GM23338 (cell line): ENCODE measurements around the gene MBLAC1. TPM values are rescaled to one million over a fixed set of nuclear protein-coding genes. Genes with fewer than 3 reads are reported as not detected.

Source experiments
- ATAC-seq: fragments of 200-7000 bp; cut with Tn5 transposase; 3 replicates; pipeline ENCODE4 v1.9.1; 2020
- DNase-seq: peaks from one replicate; pipeline ENCODE4 v3.0.0-alpha.2; 2015; ENCODE audit warnings: low spot score
- H2AFZ ChIP-seq: fragments of 200-600 bp; sonication (generic); 2 replicates; pipeline ENCODE4 v1.8.0; 2016; ENCODE audit warnings: antibody characterized with exemption, mild to moderate bottlenecking, moderate library complexity
- H3F3A ChIP-seq: fragments of 200-600 bp; sonication (generic); replicated peaks from 2 replicates; pipeline ENCODE4 v1.8.0; 2017; ENCODE audit warnings: antibody characterized with exemption, mixed run types, low read depth
- H3K27ac ChIP-seq: fragments of 200-600 bp; sonication (generic); 2 replicates; pipeline ENCODE4 v1.6.1; 2016; ENCODE audit warnings: low read depth
- H3K27me3 ChIP-seq: fragments of 200-600 bp; sonication (generic); 2 replicates; pipeline ENCODE4 v1.8.0; 2016; ENCODE audit warnings: mild to moderate bottlenecking, mixed run types, moderate library complexity; ENCODE audit not compliant: insufficient read depth
- H3K36me3 ChIP-seq: fragments of 200-600 bp; sonication (generic); 2 replicates; pipeline ENCODE4 v1.8.0; 2016; ENCODE audit warnings: mild to moderate bottlenecking; ENCODE audit not compliant: insufficient read depth
- H3K4me1 ChIP-seq: fragments of 200-600 bp; sonication (generic); 2 replicates; pipeline ENCODE4 v1.8.0; 2016; ENCODE audit warnings: mild to moderate bottlenecking, moderate library complexity; ENCODE audit not compliant: insufficient read depth
- H3K4me2 ChIP-seq: fragments of 200-600 bp; sonication (generic); 2 replicates; pipeline ENCODE4 v1.7.1; 2017; ENCODE audit warnings: mixed run types
- H3K4me3 ChIP-seq: fragments of 200-600 bp; sonication (generic); 2 replicates; pipeline ENCODE4 v1.6.1; 2016; ENCODE audit warnings: mixed run types
- H3K79me2 ChIP-seq: fragments of 200-600 bp; sonication (generic); replicated peaks from 2 replicates; pipeline ENCODE4 v1.8.0; 2017; ENCODE audit warnings: mild to moderate bottlenecking; ENCODE audit not compliant: insufficient read depth
- H3K9me2 ChIP-seq: fragments of 200-600 bp; sonication (generic); 2 replicates; pipeline ENCODE4 v1.8.0; 2017; ENCODE audit not compliant: insufficient read depth
- H4K20me1 ChIP-seq: fragments of 200-600 bp; sonication (generic); replicated peaks from 2 replicates; pipeline ENCODE4 v1.8.0; 2017; ENCODE audit warnings: mild to moderate bottlenecking; ENCODE audit not compliant: insufficient read depth
- H3K27ac Mint-ChIP-seq: 2 replicates; pipeline ENCODE4 v1.8.0; 2020; ENCODE audit warnings: inconsistent platforms, mild to moderate bottlenecking, moderate library complexity, mixed read lengths
- H3K27me3 Mint-ChIP-seq: 3 replicates; pipeline ENCODE4 v1.8.0; 2022; ENCODE audit warnings: low read depth, mild to moderate bottlenecking, moderate library complexity, mixed read lengths, inconsistent platforms; ENCODE audit not compliant: insufficient read depth, poor library complexity
- H3K36me3 Mint-ChIP-seq: 3 replicates; pipeline ENCODE4 v1.8.0; 2021; ENCODE audit warnings: low read depth, mild to moderate bottlenecking, inconsistent platforms, moderate library complexity, mixed read lengths
- H3K4me1 Mint-ChIP-seq: 3 replicates; pipeline ENCODE4 v1.8.0; 2020; ENCODE audit warnings: mild to moderate bottlenecking, inconsistent platforms, mixed read lengths
- H3K4me3 Mint-ChIP-seq: 3 replicates; pipeline ENCODE4 v1.8.0; 2021; ENCODE audit warnings: moderate library complexity, mild to moderate bottlenecking, inconsistent platforms, mixed read lengths
- H3K9me3 Mint-ChIP-seq: 3 replicates; pipeline ENCODE4 v1.8.0; 2020; ENCODE audit warnings: moderate library complexity, mild to moderate bottlenecking, inconsistent platforms, mixed read lengths
- CREB1 ChIP-seq: fragments of 250-450 bp; sonication (Bioruptor Pico); IDR thresholded peaks from 2 replicates; pipeline ENCODE4 v1.5.0; 2020; ENCODE audit warnings: low read depth, mild to moderate bottlenecking, moderate library complexity
- CTCF ChIP-seq, 2 experiments: fragments of 200-600 bp in 1 of 2; sonication (generic) in 1 of 2; conservative IDR thresholded peaks; 2 replicates each; pipeline versions ENCODE4 v1.5.1 to v1.6.1; 2016 to 2017; ENCODE audit warnings: antibody characterized with exemption in 2 of 2, low read depth in 2 of 2, mild to moderate bottlenecking in 2 of 2, moderate library complexity in 1 of 2
- EZH2 ChIP-seq: fragments of 200-600 bp; sonication (generic); IDR thresholded peaks from one replicate; pipeline ENCODE4 v1.8.0; 2017; ENCODE audit warnings: antibody characterized with exemption, mild to moderate bottlenecking, low read depth; ENCODE audit not compliant: unreplicated experiment
- EZH2phosphoT487 ChIP-seq: fragments of 200-600 bp; sonication (generic); IDR thresholded peaks from one replicate; pipeline ENCODE4 v1.8.1; 2018; ENCODE audit warnings: antibody characterized with exemption; ENCODE audit not compliant: unreplicated experiment
- JUNB ChIP-seq: IDR thresholded peaks from one replicate; pipeline ENCODE4 v1.6.1; 2016; ENCODE audit warnings: antibody characterized with exemption; ENCODE audit not compliant: unreplicated experiment
- NANOG ChIP-seq: IDR thresholded peaks from 2 replicates; pipeline ENCODE4 v1.6.1; 2016; ENCODE audit warnings: antibody characterized with exemption, borderline replicate concordance
- POLR2AphosphoS5 ChIP-seq: IDR thresholded peaks from 2 replicates; pipeline ENCODE4 v1.6.1; 2016; ENCODE audit warnings: antibody characterized with exemption, low read depth
- REST ChIP-seq: IDR thresholded peaks from one replicate; pipeline ENCODE4 v1.6.1; 2018; ENCODE audit warnings: antibody characterized with exemption; ENCODE audit not compliant: unreplicated experiment
- STAT1 ChIP-seq: IDR thresholded peaks from one replicate; pipeline ENCODE4 v1.6.1; 2016; ENCODE audit warnings: antibody characterized with exemption; ENCODE audit not compliant: unreplicated experiment
- ZNF114 ChIP-seq: fragments of 250-450 bp; sonication (Bioruptor Pico); IDR thresholded peaks from 2 replicates; pipeline ENCODE4 v1.5.0; 2020; ENCODE audit warnings: mild to moderate bottlenecking, moderate library complexity
- ZNF331 ChIP-seq: fragments of 250-450 bp; sonication (Bioruptor Pico); IDR thresholded peaks from 2 replicates; pipeline ENCODE4 v1.5.0; 2020; ENCODE audit warnings: low read depth, mild to moderate bottlenecking, moderate library complexity
- polyA plus RNA-seq: library from polyadenylated mRNA; unstranded; fragments of >200 nt; fragmentation: Nextera tagmentation; extraction: Ambion mirVana; gene quantifications from 2 replicates; pipeline ENCODE4 v1.2.1, GENCODE V29; 2016
- total RNA-seq: library from RNA; depleted of rRNA; stranded (reverse); fragments of >200 nt; shearing (Covaris generic); gene quantifications from 2 replicates; pipeline ENCODE4 v1.2.3, GENCODE V29; 2014
- TF ChIP-seq, protein P1 (sequence below): fragments of 250-450 bp; sonication (Bioruptor Pico); IDR thresholded peaks from 2 replicates; pipeline ENCODE4 v1.5.0; 2020; ENCODE audit warnings: mild to moderate bottlenecking, moderate library complexity
- TF ChIP-seq, protein P2 (sequence below): IDR thresholded peaks from 2 replicates; pipeline ENCODE4 v1.6.1; 2016; ENCODE audit warnings: antibody characterized with exemption

MBLAC1 gene
- total and polyA plus RNA-seq, 2 experiments from 2014 or later = 2.7 to 5.7 TPM

DNA sequence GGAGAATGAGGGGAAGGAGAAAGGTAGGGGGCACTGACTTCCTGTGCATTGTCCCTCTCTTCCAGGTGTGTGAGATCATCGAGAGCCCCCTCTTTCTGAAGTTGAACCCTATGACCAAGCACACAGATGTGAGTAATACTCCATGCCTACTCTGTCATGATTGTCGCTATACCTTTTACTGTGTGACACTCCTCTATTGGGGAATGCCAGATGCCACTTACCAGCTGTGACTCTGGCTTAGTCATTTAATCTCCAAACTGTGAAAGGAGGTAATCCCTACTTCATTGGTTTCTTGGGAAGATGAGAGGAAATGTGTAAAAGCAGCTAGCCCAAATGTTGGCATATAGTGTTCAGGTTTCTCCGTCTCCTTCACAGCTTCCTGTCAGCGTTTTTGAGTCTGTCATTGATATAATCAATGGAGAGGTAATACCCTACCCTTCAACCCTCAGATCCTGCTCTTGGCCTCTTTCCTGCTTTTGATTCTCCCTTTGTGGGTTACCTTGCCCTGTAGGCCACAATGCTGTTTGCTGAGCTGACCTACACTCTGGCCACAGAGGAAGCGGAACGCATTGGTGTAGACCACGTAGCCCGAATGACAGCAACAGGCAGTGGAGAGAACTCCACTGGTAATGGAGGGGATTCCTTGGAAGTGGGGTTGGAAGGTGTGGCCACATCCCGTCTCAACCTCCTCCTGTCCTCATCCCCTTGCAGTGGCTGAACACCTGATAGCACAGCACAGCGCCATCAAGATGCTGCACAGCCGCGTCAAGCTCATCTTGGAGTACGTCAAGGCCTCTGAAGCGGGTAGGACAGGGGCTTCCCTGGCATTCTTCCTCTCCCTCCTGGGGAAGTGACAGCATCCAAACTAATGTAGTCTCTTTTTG is 36.0 kb upstream of the MBLAC1 start:
- Histone ChIP-seq H3K4me2 (no peak overlapping the region), H4K20me1 (peaks cover 26% of the 10 kb centered on the region), H3K4me1 (peaks cover 6% of the 10 kb centered on the region), H2AFZ (no peak overlapping the region), H3K9me2 (no peaks in the 10 kb centered on the region), H3F3A (peaks cover 71% of the 10 kb centered on the region), H3K79me2 (peaks cover 8% of the 10 kb centered on the region), H3K27ac (peak overlapping the region; percentile 88; the same call in 1 of the 2 replicates), H3K36me3 (peaks cover 37% of the 10 kb centered on the region), H3K27me3 (no peaks in the 10 kb centered on the region), H3K4me3 (no peak overlapping the region)
- H3K9me3 Mint-ChIP-seq = no peaks in the 10 kb centered on the region
- H3K36me3 Mint-ChIP-seq = peaks cover 56% of the 10 kb centered on the region
- TF ChIP-seq, protein P1, sequence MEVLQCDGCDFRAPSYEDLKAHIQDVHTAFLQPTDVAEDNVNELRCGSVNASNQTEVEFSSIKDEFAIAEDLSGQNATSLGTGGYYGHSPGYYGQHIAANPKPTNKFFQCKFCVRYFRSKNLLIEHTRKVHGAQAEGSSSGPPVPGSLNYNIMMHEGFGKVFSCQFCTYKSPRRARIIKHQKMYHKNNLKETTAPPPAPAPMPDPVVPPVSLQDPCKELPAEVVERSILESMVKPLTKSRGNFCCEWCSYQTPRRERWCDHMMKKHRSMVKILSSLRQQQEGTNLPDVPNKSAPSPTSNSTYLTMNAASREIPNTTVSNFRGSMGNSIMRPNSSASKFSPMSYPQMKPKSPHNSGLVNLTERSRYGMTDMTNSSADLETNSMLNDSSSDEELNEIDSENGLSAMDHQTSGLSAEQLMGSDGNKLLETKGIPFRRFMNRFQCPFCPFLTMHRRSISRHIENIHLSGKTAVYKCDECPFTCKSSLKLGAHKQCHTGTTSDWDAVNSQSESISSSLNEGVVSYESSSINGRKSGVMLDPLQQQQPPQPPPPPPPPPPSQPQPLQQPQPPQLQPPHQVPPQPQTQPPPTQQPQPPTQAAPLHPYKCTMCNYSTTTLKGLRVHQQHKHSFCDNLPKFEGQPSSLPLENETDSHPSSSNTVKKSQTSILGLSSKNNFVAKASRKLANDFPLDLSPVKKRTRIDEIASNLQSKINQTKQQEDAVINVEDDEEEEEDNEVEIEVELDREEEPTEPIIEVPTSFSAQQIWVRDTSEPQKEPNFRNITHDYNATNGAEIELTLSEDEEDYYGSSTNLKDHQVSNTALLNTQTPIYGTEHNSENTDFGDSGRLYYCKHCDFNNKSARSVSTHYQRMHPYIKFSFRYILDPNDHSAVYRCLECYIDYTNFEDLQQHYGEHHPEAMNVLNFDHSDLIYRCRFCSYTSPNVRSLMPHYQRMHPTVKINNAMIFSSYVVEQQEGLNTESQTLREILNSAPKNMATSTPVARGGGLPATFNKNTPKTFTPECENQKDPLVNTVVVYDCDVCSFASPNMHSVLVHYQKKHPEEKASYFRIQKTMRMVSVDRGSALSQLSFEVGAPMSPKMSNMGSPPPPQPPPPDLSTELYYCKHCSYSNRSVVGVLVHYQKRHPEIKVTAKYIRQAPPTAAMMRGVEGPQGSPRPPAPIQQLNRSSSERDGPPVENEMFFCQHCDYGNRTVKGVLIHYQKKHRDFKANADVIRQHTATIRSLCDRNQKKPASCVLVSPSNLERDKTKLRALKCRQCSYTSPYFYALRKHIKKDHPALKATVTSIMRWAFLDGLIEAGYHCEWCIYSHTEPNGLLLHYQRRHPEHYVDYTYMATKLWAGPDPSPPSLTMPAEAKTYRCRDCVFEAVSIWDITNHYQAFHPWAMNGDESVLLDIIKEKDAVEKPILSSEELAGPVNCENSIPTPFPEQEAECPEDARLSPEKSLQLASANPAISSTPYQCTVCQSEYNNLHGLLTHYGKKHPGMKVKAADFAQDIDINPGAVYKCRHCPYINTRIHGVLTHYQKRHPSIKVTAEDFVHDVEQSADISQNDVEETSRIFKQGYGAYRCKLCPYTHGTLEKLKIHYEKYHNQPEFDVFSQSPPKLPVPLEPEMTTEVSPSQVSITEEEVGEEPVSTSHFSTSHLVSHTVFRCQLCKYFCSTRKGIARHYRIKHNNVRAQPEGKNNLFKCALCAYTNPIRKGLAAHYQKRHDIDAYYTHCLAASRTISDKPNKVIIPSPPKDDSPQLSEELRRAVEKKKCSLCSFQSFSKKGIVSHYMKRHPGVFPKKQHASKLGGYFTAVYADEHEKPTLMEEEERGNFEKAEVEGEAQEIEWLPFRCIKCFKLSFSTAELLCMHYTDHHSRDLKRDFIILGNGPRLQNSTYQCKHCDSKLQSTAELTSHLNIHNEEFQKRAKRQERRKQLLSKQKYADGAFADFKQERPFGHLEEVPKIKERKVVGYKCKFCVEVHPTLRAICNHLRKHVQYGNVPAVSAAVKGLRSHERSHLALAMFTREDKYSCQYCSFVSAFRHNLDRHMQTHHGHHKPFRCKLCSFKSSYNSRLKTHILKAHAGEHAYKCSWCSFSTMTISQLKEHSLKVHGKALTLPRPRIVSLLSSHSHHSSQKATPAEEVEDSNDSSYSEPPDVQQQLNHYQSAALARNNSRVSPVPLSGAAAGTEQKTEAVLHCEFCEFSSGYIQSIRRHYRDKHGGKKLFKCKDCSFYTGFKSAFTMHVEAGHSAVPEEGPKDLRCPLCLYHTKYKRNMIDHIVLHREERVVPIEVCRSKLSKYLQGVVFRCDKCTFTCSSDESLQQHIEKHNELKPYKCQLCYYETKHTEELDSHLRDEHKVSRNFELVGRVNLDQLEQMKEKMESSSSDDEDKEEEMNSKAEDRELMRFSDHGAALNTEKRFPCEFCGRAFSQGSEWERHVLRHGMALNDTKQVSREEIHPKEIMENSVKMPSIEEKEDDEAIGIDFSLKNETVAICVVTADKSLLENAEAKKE (CRISPR knock-in tag) = no peak
- TF ChIP-seq ZNF114 (CRISPR knock-in tag) (no peak), NANOG (no peak), EZH2phosphoT487 (no peak), CTCF (conservative IDR thresholded peaks at IDR 0.05; ENCODE audit: low read depth in 2 of 2) (no peak), EZH2 (no peak), CREB1 (CRISPR knock-in tag) (no peak), REST (no peak), JUNB (no peak), POLR2AphosphoS5 (no peak), ZNF331 (CRISPR knock-in tag) (no peak), STAT1 (no peak)
- TF ChIP-seq, protein P2, sequence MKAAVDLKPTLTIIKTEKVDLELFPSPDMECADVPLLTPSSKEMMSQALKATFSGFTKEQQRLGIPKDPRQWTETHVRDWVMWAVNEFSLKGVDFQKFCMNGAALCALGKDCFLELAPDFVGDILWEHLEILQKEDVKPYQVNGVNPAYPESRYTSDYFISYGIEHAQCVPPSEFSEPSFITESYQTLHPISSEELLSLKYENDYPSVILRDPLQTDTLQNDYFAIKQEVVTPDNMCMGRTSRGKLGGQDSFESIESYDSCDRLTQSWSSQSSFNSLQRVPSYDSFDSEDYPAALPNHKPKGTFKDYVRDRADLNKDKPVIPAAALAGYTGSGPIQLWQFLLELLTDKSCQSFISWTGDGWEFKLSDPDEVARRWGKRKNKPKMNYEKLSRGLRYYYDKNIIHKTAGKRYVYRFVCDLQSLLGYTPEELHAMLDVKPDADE = no peak
- peak overlapping the region; percentile 93 for H3K4me3 Mint-ChIP-seq
- H3K4me1 Mint-ChIP-seq = peaks cover 21% of the 10 kb centered on the region
- ATAC-seq (peak; percentile 7), DNase-seq (no peak)
- H3K27ac Mint-ChIP-seq = peak overlapping the region; percentile 52
- peaks cover 38% of the 10 kb centered on the region for H3K27me3 Mint-ChIP-seq
